ENCODE data around the gene CAMK1. TPM values are rescaled to one million over a fixed set of nuclear protein-coding genes. Genes with fewer than 3 reads are reported as not detected.

The CAMK1 gene
- total RNA-seq, 1 donor from 2014 or later, result 7.2 TPM

- no peak for DNase-seq (ENCODE audit: low read depth)
Observed at GRCh38 chr3:9713142-9713541, 56.6 kb downstream of the CAMK1 start.

GRCh38 chr3:9712415-9712814 is 57.3 kb downstream of the CAMK1 start:
- DNase-seq (ENCODE audit: low read depth), result no peak

GRCh38 chr3:9710174-9710739 is 59.5 kb downstream of the CAMK1 start:
- no peak for DNase-seq (ENCODE audit: low read depth)

Other genes with a start within 250 kb of the CAMK1 start
- gene LHFPL4, start 216.1 kb downstream of the CAMK1 start, total RNA-seq, result not detected in 2 replicates
- gene MTMR14, start 120.4 kb downstream of the CAMK1 start, total RNA-seq, result 21.2 and 23.6 TPM in 2 replicates
- not detected in 2 replicates for gene CPNE9, start 66.1 kb downstream of the CAMK1 start, total RNA-seq
- gene BRPF1, start 38.2 kb downstream of the CAMK1 start, total RNA-seq, result 12.7 and 13.4 TPM in 2 replicates
- gene OGG1, start 20.0 kb downstream of the CAMK1 start, total RNA-seq, result 18.6 and 31.1 TPM in 2 replicates
- gene TADA3, start 22.5 kb upstream of the CAMK1 start, total RNA-seq, result 108 and 110 TPM in 2 replicates
- gene ARPC4, start 23.1 kb upstream of the CAMK1 start, total RNA-seq, result 172 and 208 TPM in 2 replicates
- 12.2 and 17.2 TPM in 2 replicates for gene TTLL3, start 40.3 kb upstream of the CAMK1 start, total RNA-seq
- gene RPUSD3, start 74.1 kb upstream of the CAMK1 start, total RNA-seq, result 34.9 and 43.4 TPM in 2 replicates
- gene CIDEC, start 110.3 kb upstream of the CAMK1 start, total RNA-seq, result 0.26 TPM in 1 of 2 replicates, not detected in the other
- gene JAGN1, start 120.7 kb upstream of the CAMK1 start, total RNA-seq, result 41.4 and 50.5 TPM in 2 replicates
- 0.40 and 0.68 TPM in 2 replicates for gene IL17RE, start 132.9 kb upstream of the CAMK1 start, total RNA-seq
- gene IL17RC, start 147.2 kb upstream of the CAMK1 start, total RNA-seq, result 24.4 and 33.9 TPM in 2 replicates
- 90.8 and 135 TPM in 2 replicates for gene CRELD1, start 163.9 kb upstream of the CAMK1 start, total RNA-seq
- gene PRRT3, start 182.5 kb upstream of the CAMK1 start, total RNA-seq, result 1.1 and 1.3 TPM in 2 replicates
- gene EMC3, start 216.9 kb upstream of the CAMK1 start, total RNA-seq, result 66.2 and 96.0 TPM in 2 replicates

Measured in myocyte (in vitro differentiated cells).